Measurements from ENCODE around the gene STPG4.
"Not testable (repeated sequence)": the region's sequence is repeated elsewhere in the genome, so short reads cannot be mapped to it uniquely, and the experiment has no call there.

The STPG4 gene

DNA sequence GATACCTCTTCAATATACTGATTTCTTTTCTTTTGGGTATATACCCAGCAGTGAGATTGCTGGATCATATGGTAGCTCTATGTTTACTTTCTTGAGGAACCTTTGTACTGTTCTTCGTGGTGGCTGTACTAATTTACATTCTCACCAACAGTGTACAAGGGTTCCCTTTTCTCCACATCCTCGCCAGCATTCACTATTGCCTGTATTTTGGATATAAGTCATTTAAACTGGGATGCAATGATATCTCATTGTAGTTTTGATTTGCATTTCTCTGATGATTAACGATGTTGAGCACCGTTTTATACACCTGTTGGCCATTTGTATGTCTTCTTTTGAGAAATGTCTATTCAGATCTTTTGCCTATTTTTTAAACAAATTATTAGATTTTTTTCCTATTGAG is 30.4 kb downstream of the STPG4 start:
- DNase-seq, result not testable (repeated sequence)

GRCh38 chr2:47120424-47120823 is 34.7 kb downstream of the STPG4 start:
- DNase-seq, result not testable (repeated sequence)

GRCh38 chr2:47119001-47119400 is 36.1 kb downstream of the STPG4 start:
- no peak for DNase-seq

DNA sequence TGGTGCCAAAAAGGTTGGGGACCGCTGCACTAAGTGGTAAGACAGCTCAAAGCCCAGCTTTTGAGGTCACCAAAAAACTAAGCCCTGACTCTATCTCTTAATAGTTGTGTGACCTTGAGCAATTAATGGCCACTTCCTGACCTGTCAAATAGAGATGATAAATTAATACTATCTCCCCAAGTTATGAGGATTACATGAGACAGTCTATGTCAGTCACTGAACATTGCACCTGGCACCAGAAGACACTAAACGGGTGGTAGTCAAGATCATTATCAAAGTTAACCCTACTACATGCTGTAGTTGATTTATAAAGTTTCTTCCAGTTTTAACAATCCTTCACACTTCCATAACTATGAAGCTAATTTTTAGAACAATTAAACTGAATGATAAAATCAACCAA is 36.5 kb downstream of the STPG4 start:
- DNase-seq, result no peak

DNA sequence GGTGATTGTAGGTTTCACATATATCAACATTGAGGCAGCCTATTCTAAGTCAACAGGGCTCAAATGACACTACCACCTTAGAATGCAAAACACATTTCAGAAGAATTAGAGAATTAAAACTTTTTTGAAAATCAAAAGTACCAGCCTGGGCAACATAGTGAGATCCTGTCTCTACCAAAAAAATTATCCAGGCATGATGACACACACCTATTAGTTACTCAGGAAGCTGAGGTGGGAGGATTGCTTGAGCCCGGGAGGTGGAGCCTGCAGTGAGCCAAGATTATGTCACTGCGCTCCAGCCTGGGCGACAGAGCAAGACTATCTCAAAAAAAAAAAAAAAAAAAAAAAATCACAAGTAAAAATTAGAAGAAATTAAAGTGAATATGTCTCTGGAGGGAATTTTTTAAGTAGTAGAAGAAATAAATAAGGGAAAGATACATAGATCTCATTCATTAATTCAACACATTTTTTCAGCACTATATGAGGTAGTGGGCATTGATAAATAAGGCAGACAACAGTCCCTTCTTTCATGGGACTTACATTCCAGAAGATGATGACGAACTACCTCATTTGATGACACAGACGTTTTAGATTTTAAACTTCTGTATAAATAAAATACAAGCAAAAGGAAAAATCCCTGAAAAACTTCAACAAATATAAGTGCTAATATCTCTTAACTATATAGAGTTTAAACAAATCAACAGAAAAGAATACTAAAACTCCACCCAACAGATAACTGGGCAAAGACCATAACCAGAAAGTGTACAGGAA is 42.3 kb downstream of the STPG4 start:
- no peak for DNase-seq

GRCh38 chr2:47109680-47110079 is 45.4 kb downstream of the STPG4 start:
- DNase-seq, result no peak

- no peak for DNase-seq
These were observed 46.1 kb downstream of the STPG4 start for GRCh38 chr2:47109007-47109375.

GRCh38 chr2:47108267-47109006 is 46.7 kb downstream of the STPG4 start:
- not testable (repeated sequence) for DNase-seq

GRCh38 chr2:47107201-47107600 is 47.9 kb downstream of the STPG4 start:
- DNase-seq, result not testable (repeated sequence)

- DNase-seq, result not testable (repeated sequence)
These were observed 48.9 kb downstream of the STPG4 start for GRCh38 chr2:47106231-47106630.

DNA sequence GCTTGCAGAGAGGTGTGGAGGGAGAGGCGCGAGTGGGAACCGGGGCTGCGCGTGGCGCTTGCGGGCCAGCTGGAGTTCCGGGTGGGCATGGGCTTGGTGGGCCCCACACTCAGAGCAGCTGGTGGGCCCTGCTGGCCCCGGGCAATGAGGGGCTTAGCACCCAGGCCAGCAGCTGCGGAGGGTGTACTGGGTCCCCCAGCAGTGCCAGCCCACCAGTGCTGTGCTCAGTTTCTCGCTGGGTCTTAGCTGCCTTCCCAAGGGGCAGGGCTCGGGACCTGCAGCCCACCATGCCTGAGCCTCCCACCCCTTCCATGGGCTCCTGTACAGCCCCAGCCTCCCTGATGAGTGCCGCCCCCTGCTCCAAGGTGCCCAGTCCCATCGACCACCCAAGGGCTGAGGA is 55.4 kb downstream of the STPG4 start:
- DNase-seq, result not testable (repeated sequence)

- DNase-seq, result no peak
These were observed 56.2 kb downstream of the STPG4 start for GRCh38 chr2:47098953-47099352.

GRCh38 chr2:47097563-47097962 is 57.5 kb downstream of the STPG4 start:
- DNase-seq, result no peak

GRCh38 chr2:47096451-47096850 is 58.7 kb downstream of the STPG4 start:
- DNase-seq, result no peak

- no peak for DNase-seq
These were observed 59.6 kb downstream of the STPG4 start for GRCh38 chr2:47095349-47096020.

GRCh38 chr2:47094511-47095142 is 60.5 kb downstream of the STPG4 start:
- no peak for DNase-seq

- no peak for DNase-seq
These were observed 61.5 kb downstream of the STPG4 start for GRCh38 chr2:47093626-47094025.

DNA sequence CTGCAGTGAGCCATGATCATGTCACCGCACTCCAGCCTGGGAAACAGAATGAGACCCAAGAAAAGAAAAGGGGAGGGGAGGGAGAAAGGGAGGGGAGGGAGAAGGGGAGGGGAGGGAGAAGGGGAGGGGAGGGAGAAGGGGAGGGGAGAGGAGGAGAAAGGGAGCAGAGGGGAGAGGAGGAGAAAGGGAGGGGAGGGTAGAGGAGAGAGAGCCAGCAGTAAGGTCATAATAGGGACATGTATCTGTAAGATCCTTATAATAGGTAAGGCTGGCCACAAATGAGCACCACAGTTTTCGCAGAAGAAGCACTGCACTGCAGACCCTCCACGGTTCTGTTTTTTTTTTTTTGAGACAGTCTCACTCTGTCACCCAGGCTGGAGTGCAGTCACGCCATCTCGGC is 62.6 kb downstream of the STPG4 start:
- no peak for DNase-seq

DNA sequence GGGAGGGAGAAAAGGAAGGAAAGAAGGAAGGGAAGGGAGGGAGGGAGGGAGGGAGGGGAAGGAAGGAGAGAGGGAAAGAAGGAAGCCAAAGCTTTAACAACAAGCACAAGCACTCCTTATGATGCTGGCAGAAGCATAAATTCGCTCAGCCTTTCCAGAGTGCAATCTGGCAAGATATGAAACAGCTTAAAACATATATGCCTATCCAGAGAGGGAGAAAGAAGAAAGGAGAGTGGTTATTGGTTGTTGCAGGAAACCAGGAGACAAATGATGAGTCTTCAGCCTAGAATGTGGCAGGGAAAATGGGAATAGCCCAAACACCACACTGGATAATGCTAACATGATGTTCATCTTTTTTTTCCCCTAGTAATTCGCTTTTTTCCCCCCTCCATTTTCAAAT is 64.0 kb downstream of the STPG4 start:
- DNase-seq, result no peak

GRCh38 chr2:47089083-47089464 is 66.0 kb downstream of the STPG4 start:
- no peak for DNase-seq

DNA sequence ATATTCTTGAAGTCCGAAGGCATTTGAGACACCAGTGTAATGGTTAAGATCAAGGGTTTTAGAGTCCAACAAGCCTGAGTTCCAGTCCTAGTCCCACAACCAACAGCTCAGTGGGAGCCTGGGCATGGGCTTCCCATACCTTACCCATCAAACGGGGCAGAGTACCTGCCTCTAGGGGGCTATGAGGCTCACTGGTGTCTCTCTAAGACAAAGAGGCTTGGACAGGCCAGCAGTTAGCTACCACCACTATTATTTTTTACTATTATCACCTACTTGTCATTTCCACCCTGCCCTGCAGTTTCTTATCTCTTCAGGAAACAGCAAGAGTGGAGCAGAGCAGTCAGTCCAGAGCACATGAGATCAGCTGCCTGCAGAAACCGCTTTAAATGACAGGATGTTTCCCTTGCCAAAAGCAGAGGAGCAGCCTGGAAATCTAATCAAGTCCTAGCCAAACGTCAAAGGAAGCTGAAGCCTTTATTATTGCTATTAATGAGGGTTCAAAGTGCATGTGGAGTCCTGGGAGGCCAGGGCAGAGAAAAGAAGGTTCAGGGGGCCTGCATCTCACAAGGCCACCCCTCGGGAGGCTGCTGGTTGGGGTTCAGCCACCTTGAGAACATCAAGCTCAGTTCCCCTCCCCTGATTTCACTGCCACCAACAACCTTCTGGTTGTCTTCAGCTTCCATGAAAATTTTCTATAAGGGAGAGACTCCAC is 66.6 kb downstream of the STPG4 start:
- DNase-seq, result no peak

GRCh38 chr2:47087051-47087450 is 68.1 kb downstream of the STPG4 start:
- DNase-seq, result no peak

DNA sequence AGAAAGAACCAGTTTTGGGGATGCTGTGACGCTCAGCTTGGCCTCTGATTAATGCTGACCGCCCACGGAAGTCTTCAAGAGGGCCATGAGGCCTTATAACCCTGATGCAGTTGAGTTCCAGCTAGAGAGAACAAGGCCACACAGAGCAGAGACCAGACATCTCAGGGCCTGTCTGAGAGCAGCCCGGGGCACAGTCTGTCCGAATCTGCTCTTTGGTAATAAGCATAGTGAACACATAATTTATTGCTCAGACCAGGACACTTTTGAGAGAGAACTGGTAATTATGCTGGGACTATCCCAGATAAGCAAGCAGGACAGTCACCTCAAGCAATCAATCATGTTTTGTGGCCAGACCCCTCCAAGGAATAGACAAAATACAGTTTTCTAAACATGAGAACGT is 68.5 kb downstream of the STPG4 start:
- no peak for DNase-seq
